Spinal cord (tissue), 10 donors: Measurements from ENCODE around the gene CRLF1. TPM values are rescaled to one million over a fixed set of nuclear protein-coding genes. Genes with fewer than 3 reads are reported as not detected.

Experiments
- DNase-seq, 6 donors: peaks; one replicate each; pipeline versions ENCODE4 v3.0.0 to v3.0.0-alpha.2; 2013 to 2015; ENCODE audit warnings: low spot score in 6 of 6, low read depth in 4 of 6
- H3K27ac ChIP-seq: one replicate; pipeline ENCODE4 v1.5.1; 2013; ENCODE audit warnings: low read depth, low read length, control low read depth
- H3K27me3 ChIP-seq: one replicate; pipeline ENCODE4 v1.6.1; 2013; ENCODE audit warnings: low read length; ENCODE audit not compliant: control insufficient read depth, insufficient read depth
- H3K36me3 ChIP-seq: one replicate; pipeline ENCODE4 v1.6.1; 2013; ENCODE audit warnings: low read length; ENCODE audit not compliant: control insufficient read depth, insufficient read depth
- H3K4me1 ChIP-seq: one replicate; pipeline ENCODE4 v1.6.1; 2013; ENCODE audit warnings: low read length; ENCODE audit not compliant: control insufficient read depth, insufficient read depth
- H3K4me3 ChIP-seq: one replicate; pipeline ENCODE4 v1.5.1; 2013; ENCODE audit warnings: low read depth, low read length, control low read depth
- H3K9me3 ChIP-seq: one replicate; pipeline ENCODE4 v1.6.1; 2013; ENCODE audit warnings: low read length; ENCODE audit not compliant: control insufficient read depth, insufficient read depth
- WGBS: methylation state at CpG from one replicate; pipeline ENCODE4 v1.1.5; 2013; ENCODE audit warnings: missing lambda C conversion rate; ENCODE audit not compliant: insufficient coverage; 5-methylcytosine and 5-hydroxymethylcytosine counted together
- polyA plus RNA-seq, 2 donors: library from polyadenylated mRNA; unstranded; fragments of 120-200 nt; gene quantifications; one replicate each; pipeline ENCODE4 v1.2.1, GENCODE V29; 2013; ENCODE audit not compliant: insufficient read length in 2 of 2
- total RNA-seq, 2 donors: library from RNA; depleted of rRNA in 1 of 2; stranded (reverse); fragments of 120-200 nt in 1 of 2; fragments of >200 nt in 1 of 2; gene quantifications; one replicate each; pipeline versions ENCODE4 v1.2.3 to v1.2.4, GENCODE V29; 2013 to 2014
- donor health status: healthy.

CRLF1 gene
- total and polyA plus RNA-seq, 4 donors: 3.1 to 27.2 (median 13.9) TPM

DNA sequence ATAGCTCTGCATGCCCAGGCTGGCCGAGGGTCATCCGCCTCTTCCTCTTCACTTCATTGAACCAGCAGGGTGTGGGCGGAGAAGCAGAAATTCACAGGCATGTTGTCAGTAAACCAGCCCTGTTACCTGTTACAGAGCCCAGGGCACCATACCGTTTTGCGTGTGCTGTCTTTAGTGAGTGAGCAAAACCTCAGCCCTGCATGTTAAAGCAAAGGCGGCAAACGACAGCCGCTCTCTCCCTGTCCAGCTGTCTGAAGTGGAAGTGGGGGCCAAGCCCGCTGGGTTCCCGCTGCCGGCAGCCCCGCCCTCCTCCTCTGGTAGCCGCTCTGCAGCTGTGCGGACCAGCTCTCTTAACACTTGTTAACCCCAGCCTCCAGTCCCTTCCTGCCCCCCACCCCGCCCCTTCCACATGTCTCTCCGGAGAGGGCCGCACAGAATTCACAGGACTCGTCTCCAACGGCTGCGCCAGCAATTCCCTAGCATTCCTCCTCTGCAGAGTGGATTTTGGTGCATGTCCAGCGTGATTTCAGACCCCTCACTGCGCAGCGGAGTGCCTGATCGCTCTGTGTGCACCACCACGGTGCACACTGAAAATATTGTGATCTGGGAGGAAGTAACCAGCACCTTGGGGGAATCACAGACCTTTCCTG, 42.9 kb upstream of the CRLF1 start:
- Histone ChIP-seq H3K4me1 (peaks cover 74% of the 10 kb centered on the region), H3K36me3 (peaks cover 30% of the 10 kb centered on the region), H3K4me3 (no peak overlapping the region), H3K27me3 (no peaks in the 10 kb centered on the region), H3K9me3 (no peaks in the 10 kb centered on the region), H3K27ac (peak overlapping the region; percentile 90)
- peak in 2 of 6 donors; percentile 51 to 85 for DNase-seq
- WGBS: 12% methylated on average over 22 of the region's 25 CpGs

DNA sequence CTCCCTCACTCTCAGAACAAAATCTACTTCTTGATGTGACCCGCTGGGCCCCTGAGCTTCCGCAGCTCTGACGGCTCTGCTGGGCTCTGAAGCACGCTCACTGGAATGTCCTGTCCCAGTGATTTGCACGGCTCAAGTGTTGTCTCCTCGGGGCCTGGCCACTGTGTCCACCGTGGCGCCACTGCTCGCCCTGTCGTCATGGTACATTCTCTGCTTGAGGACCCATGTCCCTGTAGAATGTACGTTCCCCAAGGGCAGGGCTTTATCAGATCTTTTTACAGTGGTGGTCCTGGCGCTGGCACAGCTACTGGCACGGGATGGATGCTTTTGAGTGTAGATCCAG, 42.3 kb upstream of the CRLF1 start:
- DNase-seq: no peak
- peak overlapping the region; percentile 90 for H3K27ac ChIP-seq

DNA sequence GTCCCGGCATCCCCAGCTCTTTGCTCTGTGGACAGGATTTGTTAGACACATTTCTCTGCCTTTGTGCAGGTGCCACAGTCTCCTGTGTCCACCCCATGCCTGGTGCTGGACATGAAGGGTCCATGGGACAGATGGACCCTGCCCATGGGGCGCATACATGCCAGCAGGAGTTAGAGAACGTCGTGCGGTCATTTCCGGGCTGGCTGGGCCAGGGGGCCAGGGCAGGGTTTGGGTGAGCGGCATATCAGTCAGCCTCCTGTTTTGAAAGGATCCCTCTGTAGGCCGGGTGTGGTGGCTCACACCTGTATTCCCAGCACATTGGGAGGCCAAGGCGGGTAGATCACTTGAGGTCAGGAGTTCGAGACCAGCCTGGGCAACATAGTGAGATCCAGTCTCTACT, 41.2 kb upstream of the CRLF1 start:
- no peaks in the 10 kb centered on the region for H3K9me3 ChIP-seq
- peaks cover 76% of the 10 kb centered on the region for H3K4me1 ChIP-seq
- H3K27ac ChIP-seq: no peak overlapping the region
- peaks cover 25% of the 10 kb centered on the region for H3K36me3 ChIP-seq
- no peaks in the 10 kb centered on the region for H3K27me3 ChIP-seq
- DNase-seq: no peak
- H3K4me3 ChIP-seq: no peak overlapping the region
- WGBS: 94% methylated on average over 10 of the region's 10 CpGs

More for the DNA sequence above, 42.3 kb upstream of the CRLF1 start:
- Histone ChIP-seq H3K4me3 (no peak overlapping the region), H3K27me3 (no peaks in the 10 kb centered on the region), H3K9me3 (no peaks in the 10 kb centered on the region), H3K36me3 (peaks cover 27% of the 10 kb centered on the region), H3K4me1 (peaks cover 76% of the 10 kb centered on the region)
- 40% methylated on average over 13 of the region's 13 CpGs for WGBS

DNA sequence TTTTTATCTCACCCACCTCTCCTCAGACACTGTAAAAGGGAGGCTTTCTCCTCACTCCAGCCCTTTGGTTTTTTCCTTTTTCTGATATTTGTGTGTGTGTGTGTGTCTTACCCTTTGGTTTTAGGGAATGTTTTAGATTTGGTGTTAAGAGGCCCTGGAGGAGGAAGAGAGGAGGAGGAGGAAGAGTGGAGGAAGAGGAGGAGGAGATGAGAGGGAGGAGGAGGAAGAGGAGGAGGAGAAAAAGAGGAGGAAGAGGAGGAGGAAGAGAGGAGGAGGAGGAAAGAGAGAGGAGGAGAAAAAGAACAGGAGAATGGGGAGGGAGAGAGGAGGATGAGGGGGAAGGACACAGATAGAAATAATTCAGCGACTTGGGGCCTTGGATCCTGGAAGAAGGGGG, 40.8 kb upstream of the CRLF1 start:
- peaks cover 22% of the 10 kb centered on the region for H3K36me3 ChIP-seq
- H3K4me1 ChIP-seq: peaks cover 76% of the 10 kb centered on the region
- H3K27me3 ChIP-seq: no peaks in the 10 kb centered on the region
- no peak for DNase-seq
- 93% methylated on average over 1 of the region's 1 CpG for WGBS
- H3K4me3 ChIP-seq: no peak overlapping the region
- H3K27ac ChIP-seq: peak overlapping the region; percentile 59
- no peaks in the 10 kb centered on the region for H3K9me3 ChIP-seq

DNA sequence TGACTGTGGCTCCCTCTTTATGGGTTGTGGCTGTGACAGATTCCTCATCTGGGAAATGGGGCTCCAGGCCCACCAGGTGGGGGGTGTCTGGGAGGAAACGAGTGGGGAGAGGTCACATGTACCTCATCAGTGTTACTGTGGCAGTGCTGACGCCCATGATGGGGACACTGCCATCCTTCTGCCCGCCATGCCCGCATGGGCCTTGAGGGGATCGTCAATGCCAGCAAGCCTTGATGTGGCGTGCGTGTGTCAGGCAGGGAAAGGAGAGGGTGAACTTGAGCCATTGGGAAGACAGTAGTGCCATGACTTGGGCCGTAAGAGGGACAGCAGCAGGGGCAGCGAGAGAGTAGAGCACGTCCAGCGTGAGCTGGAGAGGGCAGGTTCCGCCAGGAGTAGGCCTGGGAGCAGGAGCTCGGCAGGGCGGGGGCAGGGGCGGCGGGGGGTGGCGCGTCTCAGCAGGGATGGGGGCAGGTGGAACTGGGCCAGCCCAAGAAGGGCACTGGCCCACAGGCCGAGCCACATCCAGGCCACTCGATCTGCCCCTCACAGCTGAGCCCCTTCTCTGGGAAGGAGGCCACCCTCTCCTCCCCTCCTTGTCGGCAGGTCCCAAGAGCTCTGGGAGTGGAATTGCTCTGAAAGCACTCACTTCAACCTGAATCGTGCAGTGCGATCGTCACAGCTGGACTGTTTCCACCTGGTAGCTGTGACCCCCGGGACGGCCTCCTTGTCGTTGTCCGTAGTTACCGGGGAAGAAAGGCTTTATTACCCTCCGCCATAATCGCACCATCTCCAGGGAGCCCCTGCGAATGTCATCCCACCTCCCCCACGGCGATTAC, 40.2 kb upstream of the CRLF1 start:
- peak in 2 of 6 donors; percentile 28 to 62 for DNase-seq
- H3K4me1 ChIP-seq: peaks cover 74% of the 10 kb centered on the region
- WGBS: 42% methylated on average over 29 of the region's 34 CpGs

DNA sequence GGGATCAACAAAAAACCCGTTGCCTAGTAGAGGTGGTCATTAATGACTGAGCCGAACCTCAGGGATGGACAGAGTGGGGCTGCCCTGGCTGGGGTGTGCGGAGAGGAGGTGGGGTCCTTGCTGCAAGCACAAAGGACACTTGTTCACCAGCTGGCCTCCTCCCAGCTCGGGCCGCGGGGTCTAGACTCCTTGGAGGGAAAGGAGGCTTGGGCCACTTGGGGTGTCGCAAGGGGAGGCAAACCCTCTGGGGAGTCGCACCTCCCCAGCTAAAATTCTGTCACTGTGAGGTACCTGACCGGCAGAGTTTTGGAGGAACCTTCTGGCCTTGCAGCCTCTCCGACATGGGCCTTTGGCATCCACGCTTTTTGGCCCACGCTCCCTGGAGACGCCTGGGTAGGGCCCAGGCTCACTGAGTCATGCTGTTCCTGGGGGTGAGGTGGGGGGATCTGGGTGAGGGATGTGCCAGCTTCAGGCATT, 38.5 kb upstream of the CRLF1 start:
- peak overlapping the region; percentile 87 for H3K27ac ChIP-seq
- H3K27me3 ChIP-seq: no peaks in the 10 kb centered on the region
- H3K4me3 ChIP-seq: no peak overlapping the region
- 28% methylated on average over 13 of the region's 13 CpGs for WGBS
- peaks cover 58% of the 10 kb centered on the region for H3K4me1 ChIP-seq
- peaks cover 5% of the 10 kb centered on the region for H3K36me3 ChIP-seq
- peak in 2 of 6 donors; percentile 79 to 85 for DNase-seq
- no peaks in the 10 kb centered on the region for H3K9me3 ChIP-seq

More for the DNA sequence above, 40.2 kb upstream of the CRLF1 start:
- H3K27me3 ChIP-seq: no peaks in the 10 kb centered on the region
- H3K4me3 ChIP-seq: no peak overlapping the region
- no peaks in the 10 kb centered on the region for H3K9me3 ChIP-seq
- peaks cover 17% of the 10 kb centered on the region for H3K36me3 ChIP-seq
- H3K27ac ChIP-seq: peak overlapping the region; percentile 59

DNA sequence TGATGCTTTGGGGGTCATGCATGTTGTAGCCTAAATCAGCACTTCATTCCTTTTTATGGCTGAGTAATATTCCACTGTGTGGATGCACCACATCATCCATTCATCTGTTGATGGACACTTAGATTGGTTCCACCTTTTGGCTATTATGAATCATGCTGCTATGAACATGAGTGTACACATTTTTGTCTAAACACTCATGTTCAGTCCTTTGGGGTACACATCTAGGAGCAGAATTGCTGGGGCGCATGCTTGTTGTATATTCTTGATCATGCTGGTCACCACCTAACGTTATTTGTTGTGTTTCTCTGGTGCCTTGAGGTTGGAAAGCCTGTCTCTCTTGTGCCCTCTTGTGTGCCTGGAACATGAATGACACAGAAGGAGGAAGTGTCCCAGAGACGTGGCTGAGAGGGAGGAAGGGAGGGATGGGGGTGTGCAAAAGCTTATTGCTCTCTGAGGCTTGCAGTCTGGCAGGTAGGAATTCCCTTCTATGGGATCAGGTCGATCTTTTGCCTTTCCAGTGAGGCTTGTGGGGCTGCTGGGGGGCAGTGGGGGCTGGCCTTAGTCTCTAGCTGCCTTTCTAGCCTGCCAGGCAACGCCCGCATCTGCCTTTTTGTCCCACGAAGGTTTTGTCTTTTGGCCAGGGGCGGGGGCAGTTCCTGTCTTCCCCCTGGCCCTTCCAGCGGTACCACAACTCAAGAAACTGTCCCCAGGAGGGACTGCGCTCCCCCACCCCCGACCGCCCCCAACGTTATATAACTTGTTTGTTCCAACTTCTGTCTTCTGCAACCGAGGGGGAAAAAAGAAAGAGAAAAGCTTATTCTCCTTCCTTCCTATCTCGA, 37.8 kb upstream of the CRLF1 start:
- H3K4me3 ChIP-seq: no peak overlapping the region
- H3K27me3 ChIP-seq: no peaks in the 10 kb centered on the region
- peak overlapping the region; percentile 87 for H3K27ac ChIP-seq
- no peaks in the 10 kb centered on the region for H3K9me3 ChIP-seq
- peaks cover 5% of the 10 kb centered on the region for H3K36me3 ChIP-seq
- H3K4me1 ChIP-seq: peaks cover 51% of the 10 kb centered on the region
- DNase-seq: peak in 1 of 6 donors; percentile 37
- WGBS: 26% methylated on average over 8 of the region's 15 CpGs

DNA sequence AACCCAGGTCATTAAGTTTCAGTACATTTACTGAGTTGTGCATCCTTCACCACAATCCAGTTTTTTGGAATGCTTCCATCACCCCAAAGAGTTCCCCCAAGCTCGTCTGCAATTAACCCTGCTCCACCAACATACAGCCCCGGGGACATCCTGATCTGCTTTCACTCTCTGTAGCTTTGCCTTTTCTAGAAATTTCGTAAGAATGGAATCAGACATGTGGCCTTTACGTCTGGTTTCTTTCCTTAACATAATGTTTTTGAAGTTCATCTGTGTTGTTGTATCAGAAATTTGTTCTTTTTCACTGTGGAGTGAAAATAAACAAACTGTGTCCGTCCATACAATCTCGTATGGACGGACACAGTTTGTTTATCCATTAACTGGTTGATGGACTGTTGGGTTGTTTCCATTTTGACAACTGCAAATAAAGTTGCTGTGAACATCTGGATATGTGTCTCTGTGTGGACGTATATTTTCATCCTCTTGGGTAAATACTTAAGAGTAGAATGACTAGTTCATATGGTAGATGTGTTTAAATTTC, 33.2 kb upstream of the CRLF1 start:
- no peaks in the 10 kb centered on the region for H3K27me3 ChIP-seq
- H3K4me1 ChIP-seq: peaks cover 38% of the 10 kb centered on the region
- no peak overlapping the region for H3K4me3 ChIP-seq
- H3K27ac ChIP-seq: no peak overlapping the region
- H3K9me3 ChIP-seq: no peaks in the 10 kb centered on the region
- no peak for DNase-seq
- H3K36me3 ChIP-seq: no peaks in the 10 kb centered on the region
- 74% methylated on average over 6 of the region's 8 CpGs for WGBS
